ENCODE results near the gene BCL11A. TPM values are rescaled to one million over a fixed set of nuclear protein-coding genes. Genes with fewer than 3 reads are reported as not detected.

The BCL11A gene
- total RNA-seq, 1 donor from 2014 or later, result 128 TPM

- DNase-seq, result no peak
Observed at GRCh38 chr2:60460577-60461420, 92.7 kb downstream of the BCL11A start.

GRCh38 chr2:60459851-60460250 is 93.6 kb downstream of the BCL11A start:
- DNase-seq, result no peak

- no peak for DNase-seq
Observed at GRCh38 chr2:60456115-60456770, 97.2 kb downstream of the BCL11A start.

DNA sequence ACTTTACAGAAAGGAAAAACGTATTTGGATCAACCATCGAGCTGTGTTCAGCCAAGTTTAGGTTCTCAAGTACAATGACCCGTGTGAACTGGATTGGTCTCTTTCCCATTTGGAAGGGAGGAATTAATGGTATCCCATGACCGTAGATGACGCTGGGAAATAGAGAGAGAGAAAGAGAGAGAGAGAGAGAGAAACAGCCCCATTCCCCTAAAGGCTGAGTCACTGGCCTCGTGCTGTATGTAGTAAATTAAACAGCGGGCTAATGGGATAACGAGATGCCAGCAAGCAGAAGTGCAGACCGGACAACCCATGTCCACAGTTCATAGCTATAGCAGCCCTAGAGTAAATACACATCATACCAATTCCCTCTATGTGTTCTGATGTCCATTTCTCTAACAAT is 99.6 kb downstream of the BCL11A start:
- DNase-seq, result no peak

DNA sequence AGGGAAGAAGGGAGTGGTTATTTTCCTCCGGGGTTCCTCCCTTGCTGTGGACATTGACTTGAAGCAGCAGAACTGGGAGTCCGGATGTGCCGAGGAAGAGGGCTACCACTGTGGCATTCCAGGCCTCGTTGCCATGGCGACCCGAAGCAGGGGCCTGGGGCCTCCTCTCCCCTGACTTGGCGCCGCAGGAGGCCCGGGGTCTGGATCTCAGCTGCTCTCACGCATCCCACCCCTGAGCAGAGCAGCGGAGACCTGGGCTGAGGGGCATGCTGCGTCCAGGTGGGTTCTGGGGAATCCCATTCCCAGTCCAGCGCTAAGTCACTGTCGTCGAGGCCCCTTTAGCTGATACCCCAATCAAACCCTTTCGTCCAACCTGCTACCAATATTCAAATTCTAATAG is 100.2 kb downstream of the BCL11A start:
- DNase-seq, result no peak

GRCh38 chr2:60450488-60450887 is 103.0 kb downstream of the BCL11A start:
- no peak for DNase-seq

- no peak for DNase-seq
Observed at GRCh38 chr2:60447943-60448342, 105.5 kb downstream of the BCL11A start.

GRCh38 chr2:60446413-60447267 is 106.8 kb downstream of the BCL11A start:
- no peak for DNase-seq

- no peak for DNase-seq
Observed at GRCh38 chr2:60445684-60446179, 107.7 kb downstream of the BCL11A start.

- no peak for DNase-seq
Observed at GRCh38 chr2:60442608-60443007, 110.8 kb downstream of the BCL11A start.

DNA sequence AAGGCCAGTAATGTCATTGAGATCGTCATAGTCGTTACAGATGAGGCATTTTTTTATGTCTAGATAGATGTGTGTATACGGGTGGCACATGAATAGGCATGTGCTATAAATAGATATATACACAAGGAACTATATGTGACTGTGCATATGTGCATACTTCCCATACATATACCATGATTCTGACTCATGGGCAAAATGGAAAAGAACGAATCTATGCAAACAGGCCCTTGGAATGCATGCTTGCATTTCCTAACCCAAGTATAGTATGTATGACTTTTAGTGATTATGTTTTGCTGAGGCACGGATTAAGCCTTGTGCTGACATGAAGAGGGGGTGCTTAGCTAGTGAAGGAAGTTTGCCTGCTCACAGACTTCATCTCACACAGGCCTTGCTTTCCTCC is 111.7 kb downstream of the BCL11A start:
- DNase-seq, result no peak

DNA sequence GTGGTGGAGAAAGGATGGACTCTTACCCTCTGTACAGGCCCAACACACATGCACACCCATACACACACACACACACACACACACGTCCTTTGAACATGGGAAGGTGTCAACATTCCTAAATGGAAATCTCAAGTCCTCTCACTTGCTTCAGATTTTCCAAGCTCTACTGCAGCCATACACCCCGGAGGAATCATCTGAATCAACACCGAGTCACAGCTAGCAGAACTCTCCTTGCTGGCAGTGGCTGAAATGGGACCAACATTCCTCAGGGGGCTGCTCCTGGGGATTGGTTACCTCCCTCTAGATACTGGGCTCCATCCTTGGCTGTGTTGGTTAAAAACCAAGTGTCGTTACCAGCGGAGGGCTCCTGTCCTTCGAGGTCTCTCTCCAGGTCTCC is 112.7 kb downstream of the BCL11A start:
- DNase-seq, result no peak

DNA sequence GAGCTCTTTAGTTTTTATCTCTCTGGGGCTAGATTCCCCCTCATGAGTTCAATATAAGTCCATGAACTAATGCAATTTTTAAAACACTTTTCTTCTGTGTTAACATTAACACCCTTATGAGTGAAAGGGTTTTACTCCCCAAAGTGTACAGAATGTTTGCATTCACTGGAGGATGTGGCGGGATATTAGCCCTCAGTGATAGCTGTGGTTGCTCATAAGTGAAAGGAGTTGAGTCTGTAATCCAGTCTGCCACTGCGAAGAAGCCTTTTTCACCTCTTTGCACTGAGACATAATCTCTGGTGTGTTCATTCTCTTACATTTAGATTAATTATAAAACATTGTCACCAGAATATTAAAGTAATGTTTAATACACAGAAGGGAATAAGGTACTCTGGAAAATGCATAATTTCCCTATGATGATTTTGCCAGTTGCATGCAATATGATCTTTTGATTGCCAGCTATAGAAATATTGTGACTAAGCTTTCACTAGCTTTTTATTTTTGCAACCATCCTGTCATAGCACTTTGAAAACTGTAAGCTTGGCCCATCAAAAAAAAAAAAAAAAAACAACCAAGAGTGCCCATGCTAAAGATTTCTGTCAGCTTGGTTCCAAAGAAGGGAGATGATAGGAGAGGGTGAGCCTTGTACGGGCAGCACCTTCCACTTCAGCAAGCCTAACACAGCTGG is 113.2 kb downstream of the BCL11A start:
- DNase-seq, result no peak

- no peak for DNase-seq
Observed at GRCh38 chr2:60439219-60439974, 114.1 kb downstream of the BCL11A start.

DNA sequence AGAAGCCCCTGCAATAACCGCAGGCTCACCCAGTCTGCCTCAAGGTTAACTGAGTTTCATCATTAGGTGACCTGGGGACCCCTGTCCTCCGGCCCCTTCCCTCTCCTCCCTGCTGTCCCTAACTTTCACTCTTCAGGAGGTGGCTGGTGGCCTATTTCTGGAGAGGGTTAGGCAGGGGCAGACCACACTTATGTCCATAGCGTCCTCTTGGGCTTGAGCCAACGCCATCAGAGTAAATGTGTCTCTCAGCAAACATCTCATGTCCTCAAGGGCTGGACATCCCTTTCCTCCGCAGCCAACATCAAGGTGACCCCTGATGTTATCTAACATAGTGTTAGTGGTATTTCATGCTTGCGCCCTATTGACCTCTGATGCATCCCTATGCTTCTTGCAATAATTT is 114.8 kb downstream of the BCL11A start:
- DNase-seq, result no peak

GRCh38 chr2:60438131-60438530 is 115.3 kb downstream of the BCL11A start:
- DNase-seq, result no peak

- DNase-seq, result no peak
Observed at GRCh38 chr2:60437080-60437696, 116.3 kb downstream of the BCL11A start.

DNA sequence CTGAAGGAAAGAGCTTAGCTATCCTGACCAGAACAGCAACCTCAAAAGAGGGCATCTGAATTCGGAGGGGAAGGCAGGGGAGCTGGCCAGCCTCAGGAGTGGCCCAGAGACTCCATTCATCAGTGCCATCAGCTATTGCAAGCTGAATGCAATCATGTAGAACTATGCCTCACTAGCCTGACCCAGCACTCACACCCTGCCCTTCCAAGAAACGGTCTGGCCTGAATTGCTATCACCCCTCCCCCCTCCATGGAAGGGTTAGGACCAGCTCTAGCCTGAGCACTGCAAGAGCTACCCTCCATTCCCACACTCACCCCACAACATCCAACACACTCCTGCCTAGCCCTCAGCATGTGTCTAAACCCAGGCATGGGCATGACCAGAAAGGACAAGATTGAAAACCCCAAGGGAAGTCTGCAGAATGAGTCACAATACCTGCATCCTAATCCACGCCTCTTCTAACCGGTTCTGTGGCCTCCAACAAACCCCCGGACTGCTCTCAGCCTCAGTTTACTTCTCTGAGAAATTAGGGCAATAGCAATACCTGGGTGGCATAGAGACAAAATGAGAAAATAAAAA is 120.3 kb downstream of the BCL11A start:
- no peak for DNase-seq

- no peak for DNase-seq
Observed at GRCh38 chr2:60432035-60432601, 121.3 kb downstream of the BCL11A start.

DNA sequence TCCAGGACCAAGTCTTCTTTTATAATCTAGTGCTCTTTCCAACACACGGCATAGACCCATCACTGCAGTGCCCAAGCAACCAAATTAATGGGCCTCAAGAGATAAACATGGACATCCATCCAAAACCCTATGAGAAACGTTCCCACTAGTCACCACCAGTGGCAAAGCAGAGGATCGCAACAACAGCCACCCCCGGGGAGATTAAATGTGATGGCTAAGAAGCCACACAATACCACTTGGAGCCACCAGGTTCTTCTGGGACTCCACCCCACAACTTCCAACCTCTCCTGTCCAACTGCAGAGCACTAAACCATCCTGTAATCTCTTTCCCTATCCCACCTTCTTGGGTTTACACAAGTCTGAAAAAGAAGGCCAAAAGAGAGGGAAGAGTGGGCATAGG is 123.8 kb downstream of the BCL11A start:
- no peak for DNase-seq
